Effector memory CD8-positive, alpha-beta T cell (primary cell): ENCODE results near the gene SLCO2A1.

Experiments used
- ATAC-seq: fragments of 150-1000 bp; cut with Tn5 transposase; replicated peaks from 2 replicates; pipeline ENCODE4 v1.10.0; 2021; ENCODE audit warnings: mild to moderate bottlenecking, moderate library complexity
- DNase-seq, 3 experiments: peaks; one replicate each; pipeline ENCODE4 v3.0.0; 2021
- H3K27ac Mint-ChIP-seq, 2 donors: one replicate each; pipeline ENCODE4 v1.8.0; 2022; ENCODE audit warnings: mild to moderate bottlenecking in 2 of 2, mixed read lengths in 2 of 2, moderate library complexity in 2 of 2
- H3K27me3 Mint-ChIP-seq, 2 donors: one replicate each; pipeline ENCODE4 v1.8.0; 2022; ENCODE audit warnings: mixed read lengths in 2 of 2
- H3K36me3 Mint-ChIP-seq: one replicate; pipeline ENCODE4 v1.8.0; 2022; ENCODE audit warnings: mild to moderate bottlenecking, moderate library complexity, mixed read lengths; ENCODE audit not compliant: insufficient read depth
- H3K4me1 Mint-ChIP-seq, 2 donors: one replicate each; pipeline ENCODE4 v1.8.0; 2022; ENCODE audit warnings: low read depth in 2 of 2, mixed read lengths in 2 of 2
- H3K4me3 Mint-ChIP-seq, 2 donors: one replicate each; pipeline ENCODE4 v1.8.0; 2022; ENCODE audit warnings: mild to moderate bottlenecking in 2 of 2, mixed read lengths in 2 of 2, moderate library complexity in 2 of 2
- H3K9me3 Mint-ChIP-seq, 2 donors: one replicate each; pipeline ENCODE4 v1.8.0; 2022; ENCODE audit warnings: mixed read lengths in 2 of 2

Gene SLCO2A1

DNA sequence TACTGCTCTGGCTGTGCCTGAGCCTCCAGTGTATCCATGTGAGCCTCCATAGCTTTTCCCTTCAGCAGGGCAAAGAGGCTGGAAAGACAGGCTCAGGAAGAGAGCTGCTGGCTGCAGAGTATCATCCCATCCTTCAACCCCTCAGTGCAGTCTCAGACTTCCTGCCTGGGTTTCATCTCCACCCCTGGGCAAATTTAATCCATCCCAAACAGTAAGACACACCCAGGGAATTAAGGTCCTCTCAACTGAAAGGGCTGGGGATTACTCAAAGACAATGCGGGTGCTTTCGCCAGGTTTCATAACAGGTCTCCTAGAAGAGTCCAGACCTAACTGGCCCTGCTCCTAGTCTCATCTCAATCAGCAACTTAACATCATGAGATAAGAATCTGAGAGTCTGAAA is 15.5 kb downstream of the SLCO2A1 start:
- ATAC-seq: no peak
- no peak overlapping the region for H3K4me3 Mint-ChIP-seq
- H3K4me1 Mint-ChIP-seq: no peaks in the 10 kb centered on the region

GRCh38 chr3:134013280-134013679 is 16.4 kb downstream of the SLCO2A1 start:
- Mint-ChIP-seq H3K4me3 (no peak overlapping the region), H3K27me3 (peaks cover 24 to 76% of the 10 kb centered on the region in 2 donors), H3K4me1 (no peaks in the 10 kb centered on the region), H3K36me3 (no peaks in the 10 kb centered on the region), H3K9me3 (no peaks in the 10 kb centered on the region), H3K27ac (no peak overlapping the region)
- DNase-seq: no peak
- ATAC-seq: no peak

More for the DNA sequence above, 15.5 kb downstream of the SLCO2A1 start:
- no peak for DNase-seq
- Mint-ChIP-seq H3K27ac (no peak overlapping the region), H3K27me3 (peaks cover 15 to 68% of the 10 kb centered on the region in 2 donors), H3K36me3 (no peaks in the 10 kb centered on the region), H3K9me3 (no peaks in the 10 kb centered on the region)

GRCh38 chr3:134009345-134010000 is 20.3 kb downstream of the SLCO2A1 start:
- Mint-ChIP-seq H3K9me3 (no peaks in the 10 kb centered on the region), H3K4me3 (no peak overlapping the region), H3K36me3 (no peaks in the 10 kb centered on the region), H3K4me1 (no peaks in the 10 kb centered on the region), H3K27ac (no peak overlapping the region), H3K27me3 (peaks cover 29 to 61% of the 10 kb centered on the region in 2 donors)
- ATAC-seq (no peak), DNase-seq (no peak)

DNA sequence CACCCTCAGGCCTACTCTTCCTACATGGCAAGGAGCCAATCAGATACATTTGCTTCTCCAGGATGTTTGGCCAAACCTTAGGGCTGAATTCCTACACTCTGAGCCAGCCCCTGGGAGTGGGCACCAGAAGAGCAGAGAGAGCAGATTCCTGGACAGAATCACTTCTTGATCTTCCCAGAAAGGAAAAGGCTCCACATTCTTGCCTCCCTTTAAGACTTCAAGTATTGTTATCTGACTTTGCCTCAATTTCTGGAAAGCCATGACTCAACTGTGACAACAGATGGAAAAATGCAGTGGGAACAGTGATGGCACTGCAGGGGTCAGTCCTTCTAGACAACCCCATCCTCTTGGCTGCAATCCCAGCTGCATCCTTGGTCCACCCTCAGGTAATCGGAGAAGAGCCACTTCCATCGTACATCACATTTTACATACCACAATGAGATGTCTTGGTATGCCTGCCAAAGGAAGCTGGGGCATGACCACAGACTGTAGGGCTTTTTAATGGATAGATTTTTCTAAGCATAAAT is 21.0 kb downstream of the SLCO2A1 start:
- Mint-ChIP-seq H3K4me3 (no peak overlapping the region), H3K27ac (no peak overlapping the region), H3K36me3 (no peaks in the 10 kb centered on the region), H3K27me3 (peaks cover 29 to 56% of the 10 kb centered on the region in 2 donors), H3K4me1 (no peaks in the 10 kb centered on the region), H3K9me3 (no peaks in the 10 kb centered on the region)
- DNase-seq (no peak), ATAC-seq (no peak)

GRCh38 chr3:134007819-134008218 is 21.9 kb downstream of the SLCO2A1 start:
- no peak overlapping the region for H3K4me3 Mint-ChIP-seq
- no peaks in the 10 kb centered on the region for H3K9me3 Mint-ChIP-seq
- H3K36me3 Mint-ChIP-seq: no peaks in the 10 kb centered on the region
- H3K27ac Mint-ChIP-seq: no peak overlapping the region
- peaks cover 29 to 49% of the 10 kb centered on the region in 2 donors for H3K27me3 Mint-ChIP-seq
- ATAC-seq: no peak
- no peaks in the 10 kb centered on the region for H3K4me1 Mint-ChIP-seq
- DNase-seq: no peak

- Mint-ChIP-seq H3K27ac (no peak overlapping the region), H3K9me3 (no peaks in the 10 kb centered on the region), H3K27me3 (peaks cover 24 to 26% of the 10 kb centered on the region in 2 donors), H3K4me3 (no peak overlapping the region), H3K36me3 (no peaks in the 10 kb centered on the region), H3K4me1 (no peaks in the 10 kb centered on the region)
- no peak for DNase-seq
- no peak for ATAC-seq
Measured at GRCh38 chr3:134004841-134005240, 24.9 kb downstream of the SLCO2A1 start.

DNA sequence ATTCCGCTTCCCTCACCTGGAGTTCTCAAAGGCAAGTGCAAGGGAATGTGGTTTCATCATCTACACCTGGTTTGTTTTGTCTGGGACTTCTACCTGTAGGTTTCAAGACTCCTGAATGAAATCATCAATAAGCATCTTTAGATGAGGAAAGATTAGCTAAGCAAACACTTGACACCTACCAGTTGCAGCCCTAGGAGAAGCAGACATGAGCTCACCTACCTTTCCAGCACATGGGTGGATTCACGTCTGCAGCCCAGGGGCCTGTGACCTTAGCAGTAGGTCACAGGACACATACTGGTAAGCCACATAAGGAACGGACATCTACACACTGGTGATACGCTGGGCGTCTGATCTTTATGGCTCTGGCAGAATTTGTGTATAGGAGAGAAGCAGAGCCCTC is 26.7 kb downstream of the SLCO2A1 start:
- Mint-ChIP-seq H3K27ac (no peak overlapping the region), H3K27me3 (peaks cover 24 to 26% of the 10 kb centered on the region in 2 donors), H3K9me3 (no peaks in the 10 kb centered on the region), H3K4me1 (no peaks in the 10 kb centered on the region), H3K36me3 (no peaks in the 10 kb centered on the region), H3K4me3 (no peak overlapping the region)
- DNase-seq (no peak), ATAC-seq (no peak)

DNA sequence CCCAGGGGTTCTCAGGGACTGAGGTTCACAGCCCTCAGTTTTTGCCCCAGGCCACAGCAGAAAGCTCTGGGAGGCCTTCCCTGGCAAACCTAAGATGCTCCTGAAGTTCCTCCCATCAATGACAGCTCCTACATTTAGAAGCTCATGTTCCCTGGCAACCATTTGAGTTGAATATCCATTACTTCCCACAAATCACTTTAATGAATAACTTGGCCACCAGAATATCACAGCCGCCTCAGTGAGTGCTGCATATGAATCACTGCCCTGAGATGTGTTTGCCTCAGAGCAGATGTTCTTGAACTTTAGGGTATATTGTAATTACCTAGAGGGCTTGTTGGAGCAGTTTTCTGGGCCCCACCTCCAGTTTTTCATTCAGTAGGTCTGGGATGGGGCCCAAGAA is 27.4 kb downstream of the SLCO2A1 start:
- no peak for DNase-seq
- no peaks in the 10 kb centered on the region for H3K9me3 Mint-ChIP-seq
- H3K27ac Mint-ChIP-seq: no peak overlapping the region
- no peaks in the 10 kb centered on the region for H3K36me3 Mint-ChIP-seq
- no peaks in the 10 kb centered on the region for H3K4me1 Mint-ChIP-seq
- peaks cover 20 to 25% of the 10 kb centered on the region in 2 donors for H3K27me3 Mint-ChIP-seq
- ATAC-seq: no peak
- H3K4me3 Mint-ChIP-seq: no peak overlapping the region

DNA sequence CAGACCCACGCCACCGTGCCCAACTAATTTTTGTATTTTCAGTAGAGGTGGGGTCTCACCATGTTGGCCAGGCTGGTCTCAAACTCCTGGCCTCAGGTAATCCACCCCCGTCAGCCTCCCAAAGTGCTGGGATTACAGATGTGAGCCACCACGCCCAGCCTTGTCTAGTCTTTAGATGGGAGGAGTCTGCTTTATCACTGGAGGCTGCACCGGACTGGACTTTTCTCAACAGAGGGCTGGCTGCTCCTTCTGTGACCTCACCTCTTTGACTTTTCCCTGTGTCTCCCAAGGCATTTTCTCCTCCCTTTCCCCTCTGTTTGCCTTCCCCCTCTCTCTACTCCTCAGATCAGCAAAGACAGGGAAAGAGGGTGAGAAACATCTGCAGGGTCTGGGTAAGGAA is 28.5 kb downstream of the SLCO2A1 start:
- H3K36me3 Mint-ChIP-seq: no peaks in the 10 kb centered on the region
- H3K9me3 Mint-ChIP-seq: no peaks in the 10 kb centered on the region
- no peak for DNase-seq
- H3K27me3 Mint-ChIP-seq: peaks cover 20 to 25% of the 10 kb centered on the region in 2 donors
- ATAC-seq: no peak
- H3K4me1 Mint-ChIP-seq: no peaks in the 10 kb centered on the region
- H3K27ac Mint-ChIP-seq: no peak overlapping the region
- no peak overlapping the region for H3K4me3 Mint-ChIP-seq

DNA sequence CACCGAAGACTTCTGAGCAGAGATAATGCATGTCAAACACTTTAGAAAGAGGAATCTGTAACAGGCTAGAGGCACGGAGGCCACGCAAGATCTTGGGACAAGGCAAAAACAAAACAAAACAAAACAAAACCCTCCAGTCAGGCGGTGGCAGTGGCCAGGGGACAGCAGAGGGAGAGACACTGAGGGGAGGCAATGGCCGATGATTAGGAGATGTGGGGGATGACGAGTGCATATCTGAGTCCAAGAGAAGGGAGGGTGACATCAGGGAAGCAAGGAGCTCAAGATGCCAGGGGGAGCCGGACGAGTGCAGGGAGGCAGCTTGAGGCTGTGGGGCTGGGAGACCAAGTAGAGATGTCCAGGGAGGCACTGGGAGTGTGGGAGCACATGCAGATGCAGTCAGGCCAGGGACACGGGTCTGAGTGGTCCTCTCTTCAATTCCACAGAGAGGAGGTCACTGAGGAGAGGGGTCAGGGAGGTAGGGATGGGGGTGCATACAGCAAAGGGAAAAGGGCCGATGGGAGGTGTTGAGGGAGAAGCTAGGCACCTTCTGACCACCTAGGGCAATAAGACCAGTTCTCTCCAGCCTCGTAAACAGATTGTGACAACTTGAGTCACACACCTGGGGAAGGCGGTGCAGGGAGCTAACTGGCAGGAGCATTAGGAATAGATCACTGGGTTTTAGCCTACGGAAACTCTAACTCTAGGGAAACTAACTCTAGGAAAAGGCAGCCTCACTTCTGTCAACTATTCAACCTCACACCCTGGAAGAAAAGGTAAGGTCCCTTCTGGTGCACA is 29.6 kb downstream of the SLCO2A1 start:
- Mint-ChIP-seq H3K4me3 (no peak overlapping the region), H3K9me3 (no peaks in the 10 kb centered on the region), H3K4me1 (no peaks in the 10 kb centered on the region), H3K27ac (no peak overlapping the region), H3K27me3 (peaks cover 20 to 27% of the 10 kb centered on the region in 2 donors), H3K36me3 (no peaks in the 10 kb centered on the region)
- ATAC-seq (no peak), DNase-seq (no peak)

GRCh38 chr3:133998691-133999241 is 31.0 kb downstream of the SLCO2A1 start:
- Mint-ChIP-seq H3K36me3 (no peaks in the 10 kb centered on the region), H3K27me3 (peaks cover 28 to 39% of the 10 kb centered on the region in 2 donors), H3K9me3 (no peaks in the 10 kb centered on the region), H3K4me1 (no peaks in the 10 kb centered on the region), H3K4me3 (no peak overlapping the region), H3K27ac (no peak overlapping the region)
- ATAC-seq (no peak), DNase-seq (no peak)

DNA sequence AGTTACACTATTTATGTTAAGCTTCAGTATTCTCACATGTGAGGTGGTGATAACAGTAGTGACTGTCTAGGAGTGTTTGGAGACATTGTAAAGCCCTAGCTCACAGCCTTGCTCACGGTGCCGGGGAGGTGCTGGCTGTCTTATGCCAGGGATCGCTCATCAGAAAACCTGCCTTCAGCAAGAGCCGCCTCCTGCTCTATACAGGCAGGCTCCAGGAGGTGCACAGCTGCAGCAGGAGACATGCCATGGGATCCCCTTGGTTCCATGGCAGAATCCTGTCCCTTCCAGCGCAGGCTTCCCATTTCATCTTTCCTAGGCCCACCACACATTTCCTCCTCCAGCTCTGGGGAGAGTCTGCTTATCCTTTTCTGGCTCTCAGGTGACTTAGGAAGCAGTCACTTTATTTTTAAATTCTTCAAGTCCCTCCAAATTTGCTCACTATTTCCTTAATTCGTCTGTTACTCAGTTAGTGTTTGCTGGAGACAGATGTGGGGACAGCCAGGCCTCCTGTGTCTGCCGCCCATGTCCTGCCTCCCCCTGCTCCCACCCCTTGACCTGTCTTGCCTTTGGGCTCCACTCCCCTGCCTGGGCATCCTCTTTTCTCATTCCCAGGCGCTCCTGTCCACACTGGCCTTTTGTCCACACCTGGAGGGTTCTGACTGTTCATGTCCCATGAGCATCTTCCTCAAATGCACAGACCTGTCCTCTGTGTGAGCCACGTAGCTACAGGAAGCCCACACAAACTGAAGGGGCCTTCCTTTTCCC is 31.7 kb downstream of the SLCO2A1 start:
- DNase-seq: no peak
- Mint-ChIP-seq H3K4me3 (no peak overlapping the region), H3K27me3 (peaks cover 28 to 39% of the 10 kb centered on the region in 2 donors), H3K36me3 (no peaks in the 10 kb centered on the region), H3K4me1 (no peaks in the 10 kb centered on the region), H3K9me3 (no peaks in the 10 kb centered on the region), H3K27ac (no peak overlapping the region)
- ATAC-seq: no peak

- Mint-ChIP-seq H3K4me3 (no peak overlapping the region), H3K27ac (no peak overlapping the region), H3K4me1 (no peaks in the 10 kb centered on the region), H3K36me3 (no peaks in the 10 kb centered on the region), H3K27me3 (peaks cover 28 to 39% of the 10 kb centered on the region in 2 donors), H3K9me3 (no peaks in the 10 kb centered on the region)
- ATAC-seq (no peak), DNase-seq (no peak)
Measured at GRCh38 chr3:133996996-133997395, 32.7 kb downstream of the SLCO2A1 start.
